Measurements from ENCODE around the gene ZNF622.
"Not testable (repeated sequence)": the region's sequence is repeated elsewhere in the genome, so short reads cannot be mapped to it uniquely, and the experiment has no call there.

Gene ZNF622

GRCh38 chr5:16480821-16481538, 15.4 kb upstream of the ZNF622 start:
- no peak for DNase-seq (ENCODE audit: low spot score)

GRCh38 chr5:16480144-16480543, 14.5 kb upstream of the ZNF622 start:
- no peak for DNase-seq (ENCODE audit: low spot score)

DNA sequence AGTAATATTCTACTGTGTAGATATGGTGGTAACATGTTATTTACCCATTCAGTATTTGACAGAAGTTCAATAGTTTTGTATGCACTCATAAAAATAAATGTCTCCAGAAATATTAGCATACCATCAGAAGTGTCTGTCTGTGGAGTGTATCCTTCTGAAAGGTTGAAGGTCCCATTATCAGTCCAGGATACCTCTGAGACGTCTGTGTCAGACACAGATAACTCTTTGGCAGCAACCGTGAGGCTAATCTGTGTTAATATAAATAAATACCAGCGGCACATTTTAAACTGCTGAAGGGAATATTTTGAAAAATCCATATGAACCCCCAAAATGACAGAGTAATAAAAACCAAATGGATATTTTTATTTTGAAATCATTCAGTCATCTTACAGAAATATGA, 11.9 kb upstream of the ZNF622 start:
- no peak for DNase-seq (ENCODE audit: low spot score)

DNA sequence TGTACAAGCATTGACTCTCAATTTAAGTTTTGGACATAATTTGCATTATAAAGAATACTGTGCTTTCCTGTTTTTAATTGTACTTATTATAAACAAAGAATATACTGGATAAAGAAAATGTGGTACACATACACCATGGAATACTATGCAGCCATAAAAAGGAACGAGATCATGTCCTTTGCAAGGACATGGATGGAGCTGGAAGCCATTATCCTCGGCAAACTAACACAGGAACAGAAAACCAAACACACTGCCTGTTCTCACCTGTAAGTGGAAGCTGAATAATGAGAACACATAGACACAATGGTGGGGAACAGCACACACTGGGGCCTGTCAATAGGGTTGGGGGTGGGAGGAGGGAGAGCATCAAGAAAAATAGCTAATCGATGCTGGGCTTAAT, 10.8 kb upstream of the ZNF622 start:
- DNase-seq (ENCODE audit: low spot score): not testable (repeated sequence)

DNA sequence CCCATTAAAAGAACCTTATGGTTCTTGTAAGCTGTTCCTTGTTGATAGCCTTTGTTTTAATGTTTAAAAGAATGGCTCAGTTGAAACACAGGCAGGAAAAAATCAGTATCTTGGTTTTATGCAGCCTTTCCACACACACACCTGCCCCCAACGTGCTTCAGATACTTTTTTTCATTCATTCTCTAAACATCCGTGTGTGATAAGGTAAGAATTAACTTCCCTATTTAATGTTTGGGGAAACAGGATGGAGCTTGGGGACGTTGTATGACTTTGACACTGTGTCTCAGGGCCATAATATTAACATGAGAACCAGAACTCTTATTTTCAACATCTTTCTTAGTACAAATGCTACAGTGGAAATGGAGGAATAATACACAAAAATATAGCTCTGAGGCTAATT, 5.8 kb upstream of the ZNF622 start:
- DNase-seq (ENCODE audit: low spot score): no peak

DNA sequence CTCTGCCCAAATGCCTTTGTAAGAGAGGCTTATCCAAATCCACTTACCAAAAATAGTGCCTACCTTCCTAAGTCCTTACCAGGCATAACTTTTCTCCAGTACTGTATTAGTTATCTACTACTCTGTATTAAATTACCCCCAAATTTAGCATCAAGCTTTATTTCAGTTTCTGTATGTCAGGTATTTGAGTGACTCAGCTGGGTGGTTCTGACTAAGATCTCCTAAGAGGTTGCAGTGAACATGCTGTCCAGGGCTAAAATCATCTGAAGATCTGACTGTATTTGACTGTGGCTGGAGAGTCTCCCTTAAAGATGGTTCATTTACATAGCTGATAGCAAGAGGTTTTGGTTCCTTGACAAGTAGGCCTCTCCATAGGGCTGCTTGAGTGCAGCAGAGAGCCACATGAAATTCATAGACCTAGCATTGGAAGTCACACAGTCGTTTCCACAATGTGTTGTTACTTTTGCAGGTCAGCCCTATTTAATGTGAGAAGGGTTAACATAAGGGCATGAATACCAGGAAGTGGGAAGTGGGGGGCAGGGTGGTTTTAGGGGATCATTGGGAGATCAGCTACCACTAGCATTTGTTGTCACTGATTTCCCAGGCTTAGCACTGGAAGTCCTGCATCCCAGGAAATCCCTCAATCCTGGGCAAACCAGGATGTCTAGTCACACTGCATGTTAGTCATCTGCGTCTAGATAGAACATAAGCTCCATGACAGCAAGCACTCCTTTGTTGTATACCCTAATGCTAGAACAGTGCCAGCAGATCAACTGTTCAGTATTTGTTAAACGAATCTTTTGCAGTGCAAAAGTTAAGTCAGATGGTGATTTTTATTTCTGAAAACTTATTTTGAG, 2.0 kb upstream of the ZNF622 start:
- no peak for DNase-seq (ENCODE audit: low spot score)

- DNase-seq (ENCODE audit: low spot score): no peak
Observed at GRCh38 chr5:16464664-16465543, 696 bp downstream of the ZNF622 start.

DNA sequence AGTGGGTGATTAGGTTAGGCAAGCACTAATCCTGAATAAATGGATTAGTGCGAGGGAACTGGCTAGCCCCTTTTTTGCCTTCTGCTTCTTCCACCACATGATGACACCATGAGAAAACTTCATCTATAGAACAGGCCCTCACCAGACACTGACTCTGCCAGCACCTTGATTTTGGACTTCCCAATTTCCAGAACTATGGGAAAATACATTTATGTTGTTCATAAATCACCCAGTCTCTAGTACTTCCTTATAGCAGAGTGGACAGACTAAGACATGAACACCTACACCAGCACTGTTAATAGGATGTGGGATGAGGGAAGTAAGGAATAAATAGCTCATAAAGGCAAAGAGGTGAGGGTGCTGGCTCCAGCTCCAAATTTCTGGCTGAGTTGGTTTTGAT, 1.4 kb downstream of the ZNF622 start:
- DNase-seq (ENCODE audit: low spot score): no peak

GRCh38 chr5:16461782-16462181, 3.8 kb downstream of the ZNF622 start:
- no peak for DNase-seq (ENCODE audit: low spot score)

- DNase-seq (ENCODE audit: low spot score): no peak
Observed at GRCh38 chr5:16461026-16461425, 4.6 kb downstream of the ZNF622 start.

- DNase-seq (ENCODE audit: low spot score): no peak
Observed at GRCh38 chr5:16459451-16459850, 6.1 kb downstream of the ZNF622 start.

GRCh38 chr5:16457853-16458252, 7.7 kb downstream of the ZNF622 start:
- no peak for DNase-seq (ENCODE audit: low spot score)

- no peak for DNase-seq (ENCODE audit: low spot score)
Observed at GRCh38 chr5:16457451-16457850, 8.1 kb downstream of the ZNF622 start.

DNA sequence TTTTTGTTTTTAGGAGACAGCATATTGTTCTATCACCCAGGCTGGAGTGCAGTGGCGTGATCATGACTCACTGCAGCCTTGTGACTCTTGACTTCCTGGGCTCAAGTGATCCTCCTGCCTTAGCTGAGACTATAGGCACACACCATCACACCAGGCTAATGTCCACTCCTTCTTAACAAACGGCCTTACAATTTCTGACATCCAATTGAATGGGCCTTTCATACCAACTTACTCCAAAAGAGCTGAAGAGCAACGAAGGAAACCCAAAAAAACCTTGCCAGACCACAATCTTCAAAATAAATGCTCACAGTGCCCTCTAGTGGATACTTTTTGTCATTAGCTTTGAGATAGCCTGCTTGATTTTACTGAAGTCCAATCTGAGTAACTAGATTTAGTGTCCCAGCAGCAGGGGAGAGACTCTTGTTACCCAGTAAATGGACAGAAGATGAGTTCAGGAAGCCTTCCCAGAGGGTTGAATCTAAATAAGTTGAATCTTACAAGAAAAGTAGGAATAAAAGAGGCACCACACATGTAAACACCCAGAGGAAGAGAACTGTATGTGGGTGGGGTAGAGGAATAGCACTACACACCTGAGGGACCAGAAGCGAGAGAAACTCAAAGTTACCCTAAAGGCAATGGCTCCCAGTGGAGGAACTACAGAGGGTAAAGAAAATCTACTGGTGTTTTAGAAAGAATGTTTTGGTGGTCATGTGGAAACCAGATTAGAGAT, 9.3 kb downstream of the ZNF622 start:
- DNase-seq (ENCODE audit: low spot score): peak; percentile 44

GRCh38 chr5:16455668-16456067, 9.9 kb downstream of the ZNF622 start:
- no peak for DNase-seq (ENCODE audit: low spot score)

- no peak for DNase-seq (ENCODE audit: low spot score)
Observed at GRCh38 chr5:16454686-16455085, 10.9 kb downstream of the ZNF622 start.

DNA sequence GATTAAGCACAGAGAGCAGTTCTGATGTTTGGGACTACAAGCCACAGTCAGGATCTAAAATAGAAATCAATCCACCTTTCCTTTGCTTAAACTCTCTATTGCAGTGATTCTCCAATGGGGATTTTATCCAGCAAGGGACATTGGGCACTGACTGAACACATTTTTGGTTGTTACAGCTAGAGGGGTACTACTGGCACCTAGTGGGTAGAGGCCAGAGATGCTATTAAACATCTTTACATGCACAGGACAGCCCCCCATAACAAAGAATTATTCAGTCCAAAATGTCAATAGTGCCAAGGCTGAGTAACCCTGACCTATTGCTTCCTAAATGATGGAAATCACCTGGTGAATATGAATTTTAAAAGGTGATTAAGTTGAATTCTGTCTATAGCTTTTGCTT, 12.0 kb downstream of the ZNF622 start:
- DNase-seq (ENCODE audit: low spot score): no peak

DNA sequence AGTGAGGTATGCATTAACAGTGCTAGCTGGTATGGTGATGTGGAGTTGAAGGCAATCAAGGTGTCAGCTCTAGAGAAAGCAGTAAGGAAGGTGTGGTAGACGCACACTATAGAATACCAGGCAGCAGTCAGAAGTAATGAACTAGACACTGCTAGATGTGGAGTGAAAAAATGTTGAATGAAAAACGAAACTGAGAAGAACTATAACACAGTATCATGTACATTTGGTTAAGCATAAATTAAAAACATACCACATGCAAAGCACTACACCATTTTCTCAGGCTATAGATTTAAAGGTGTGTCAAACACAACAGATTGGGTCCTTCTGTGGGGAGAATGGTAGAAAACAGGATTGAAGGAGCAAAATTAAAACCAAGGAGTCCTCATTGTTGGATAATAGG, 15.4 kb downstream of the ZNF622 start:
- DNase-seq (ENCODE audit: low spot score): no peak

GRCh38 chr5:16446993-16447392, 18.6 kb downstream of the ZNF622 start:
- DNase-seq (ENCODE audit: low spot score): peak; percentile 73

GRCh38 chr5:16437977-16438376, 27.6 kb downstream of the ZNF622 start:
- no peak for DNase-seq (ENCODE audit: low spot score)

- DNase-seq (ENCODE audit: low spot score): not testable (repeated sequence)
Observed at GRCh38 chr5:16436065-16436682, 29.4 kb downstream of the ZNF622 start.
